ENCODE data around the gene NBPF26.
A peak's percentile ranks its signal among the peaks of the same experiment; 100 is the strongest.
"Not testable (repeated sequence)": the region's sequence is repeated elsewhere in the genome, so short reads cannot be mapped to it uniquely, and the experiment has no call there.

The NBPF26 gene

GRCh38 chr1:120826623-120827022 lies 102.9 kb downstream of the NBPF26 start:
- not testable (repeated sequence) for H3K4me2 ChIP-seq; H3K27ac ChIP-seq; H3K9me3 ChIP-seq (replicated peaks in 1 of 11); H3K4me1 ChIP-seq; H4K20me1 ChIP-seq; H3K4me3 ChIP-seq; H3K27me3 ChIP-seq; H3K9ac ChIP-seq; H3K36me3 ChIP-seq

DNA sequence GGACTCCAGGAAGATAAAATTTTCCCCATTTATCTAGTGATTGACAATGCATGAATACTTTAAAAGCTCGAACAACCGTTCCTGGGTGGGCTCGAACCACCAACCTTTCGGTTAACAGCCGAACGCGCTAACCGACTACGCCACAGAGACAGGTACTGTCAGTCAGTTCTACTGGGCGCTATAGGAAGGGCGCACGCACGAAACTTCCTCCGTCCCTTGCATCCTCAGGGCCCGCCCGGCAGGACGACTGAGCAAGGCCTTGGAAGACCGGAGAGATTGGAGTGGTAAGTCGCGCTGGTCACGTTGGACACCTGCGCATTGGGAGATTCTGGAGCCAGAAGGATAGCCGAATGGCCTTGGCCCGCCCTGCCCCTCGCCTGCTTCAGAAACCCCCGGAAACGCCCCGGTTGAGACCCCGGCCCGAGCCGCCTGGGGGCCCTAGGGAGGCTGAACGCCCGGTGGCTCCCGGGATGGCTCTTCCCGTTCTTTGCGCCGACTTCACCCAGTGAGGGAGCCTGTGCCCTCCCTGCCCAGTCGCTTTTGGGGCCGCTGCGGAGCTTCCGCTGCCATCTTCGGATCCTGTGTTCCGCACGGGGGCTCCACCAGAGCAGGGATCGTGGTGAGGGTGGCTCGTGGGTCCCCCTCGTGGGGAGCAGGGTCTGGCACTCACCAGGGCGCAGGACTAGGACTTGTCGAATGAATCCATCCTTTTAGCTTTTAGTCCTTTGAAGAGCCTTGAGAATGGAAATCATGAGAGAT lies 120.6 kb downstream of the NBPF26 start:
- H3K9ac ChIP-seq; H3K27me3 ChIP-seq; H3K4me1 ChIP-seq; H3K4me3 ChIP-seq; H3K36me3 ChIP-seq; H4K20me1 ChIP-seq; H3K9me3 ChIP-seq (replicated peaks in 1 of 11); H3K27ac ChIP-seq: not testable (repeated sequence)
- peak overlapping the region in 2 of 11 experiments; percentile 39 to 42; a peak in 2 of 22 replicates for H3K4me2 ChIP-seq

- H3K4me3 ChIP-seq; H3K4me1 ChIP-seq; H3K4me2 ChIP-seq; H3K27ac ChIP-seq; H4K20me1 ChIP-seq; H3K9ac ChIP-seq; H3K9me3 ChIP-seq (replicated peaks in 1 of 11); H3K36me3 ChIP-seq; H3K27me3 ChIP-seq: not testable (repeated sequence)
These were observed 121.2 kb downstream of the NBPF26 start for GRCh38 chr1:120844945-120845330.

DNA sequence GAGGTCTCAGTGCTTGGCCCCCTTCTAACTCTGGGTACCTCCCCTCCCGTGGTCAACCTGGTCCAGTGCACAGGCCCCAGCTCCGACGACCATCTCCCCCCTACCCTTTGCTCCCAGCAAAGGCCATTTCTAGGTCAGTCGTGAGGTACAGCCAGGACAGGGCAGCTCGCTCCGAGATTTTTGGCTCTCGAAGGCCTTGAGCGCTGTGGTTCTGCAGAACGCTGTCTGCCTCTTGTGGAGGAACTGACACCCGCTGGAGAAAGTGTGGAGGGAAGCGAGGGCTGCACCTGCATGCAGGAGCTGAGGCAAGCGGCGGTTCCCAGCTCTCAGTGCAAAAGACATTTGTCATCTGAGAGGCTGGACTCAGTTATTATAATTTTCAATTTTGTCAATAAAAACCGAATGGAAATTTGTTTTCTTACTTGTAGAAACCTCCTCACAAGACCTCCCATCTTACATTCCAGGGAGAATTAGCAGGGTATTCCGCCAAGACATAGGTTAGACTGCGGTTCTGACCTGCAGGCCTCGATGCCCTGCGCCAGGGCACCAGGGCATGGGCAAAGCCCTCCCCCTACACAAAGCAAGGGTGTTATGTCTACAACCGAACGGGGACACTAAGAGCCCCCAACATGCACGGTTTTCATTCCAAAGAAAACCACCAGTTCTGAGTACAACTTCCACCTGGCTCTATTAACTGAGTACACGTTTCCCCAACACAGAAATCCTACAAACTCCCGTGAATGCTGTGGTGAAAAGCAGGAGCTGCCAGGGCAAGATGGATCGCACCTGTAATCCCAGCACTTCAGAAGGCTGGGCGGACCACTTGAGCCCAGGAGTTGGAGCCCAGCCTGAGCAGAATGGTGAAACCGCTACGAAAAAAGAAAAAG lies 125.9 kb downstream of the NBPF26 start:
- H3K27ac ChIP-seq, result peak overlapping the region in 5 of 11 experiments; percentile 19 to 69 (median 58); a peak in 4 of 22 replicates
- not testable (repeated sequence) for H3K36me3 ChIP-seq; H3K27me3 ChIP-seq; H4K20me1 ChIP-seq; H3K4me1 ChIP-seq; H3K9me3 ChIP-seq (replicated peaks in 1 of 11)
- peak overlapping the region in 10 of 11 experiments; percentile 16 to 47 (median 31); a peak in 13 of 22 replicates for H3K4me2 ChIP-seq
- H3K9ac ChIP-seq, result peak overlapping the region in 6 of 11 experiments; percentile 17 to 67 (median 53); a peak in 5 of 22 replicates
- H3K4me3 ChIP-seq, result peak overlapping the region in 7 of 10 experiments; percentile 9 to 50 (median 34); a peak in 7 of 20 replicates

- Histone ChIP-seq H3K4me2 (peak overlapping the region in 10 of 11 experiments; percentile 16 to 47 (median 31); a peak in 13 of 22 replicates), H3K4me3 (peak overlapping the region in 8 of 10 experiments; percentile 3 to 50 (median 32); a peak in 7 of 20 replicates), H3K27ac (peak overlapping the region in 5 of 11 experiments; percentile 19 to 69 (median 58); a peak in 8 of 22 replicates)
These were observed 126.5 kb downstream of the NBPF26 start for GRCh38 chr1:120850287-120850536.

DNA sequence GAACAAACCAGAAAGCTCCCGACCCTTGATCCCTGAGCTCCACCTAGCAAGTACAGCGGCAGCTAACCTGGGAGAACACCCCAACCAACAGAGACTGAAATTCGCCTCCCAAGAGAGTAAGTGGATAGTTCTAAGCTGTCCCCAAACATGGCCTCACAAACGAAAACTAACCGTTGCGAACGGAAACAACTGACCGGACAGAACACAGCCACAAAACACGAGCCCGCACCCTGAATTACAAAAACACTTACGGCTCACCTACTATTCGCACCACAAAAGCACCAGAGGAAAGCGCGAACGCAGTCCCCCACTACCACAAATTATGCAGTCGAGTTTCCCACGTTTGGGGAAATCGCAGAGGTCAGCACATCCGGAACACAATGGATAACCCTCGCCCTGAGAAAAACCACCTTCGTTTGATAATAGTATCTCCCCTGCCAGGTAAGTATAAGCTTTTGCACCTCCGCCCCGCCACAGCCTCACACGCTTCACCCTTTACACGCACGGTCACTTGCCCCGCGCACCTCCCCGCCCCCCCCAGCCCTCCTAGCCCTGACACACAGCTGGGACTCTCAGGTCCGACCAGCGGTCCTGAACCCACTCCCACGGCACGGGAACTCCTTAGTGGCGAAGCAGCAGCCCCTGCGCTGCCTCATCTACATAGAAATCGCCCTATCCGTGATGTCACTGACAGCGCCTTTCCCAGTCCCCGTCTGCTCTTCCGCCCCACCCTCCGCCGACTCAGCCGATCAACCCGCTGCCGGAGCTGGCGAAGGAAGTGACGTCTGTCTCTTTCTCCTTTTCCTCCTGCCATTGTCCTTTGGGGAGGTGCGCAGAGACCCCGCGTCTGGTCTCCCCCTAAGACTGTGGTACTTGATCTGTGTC lies 127.0 kb downstream of the NBPF26 start:
- not testable (repeated sequence) for H3K4me1 ChIP-seq; H3K9me3 ChIP-seq (replicated peaks in 1 of 11); H4K20me1 ChIP-seq; H3K36me3 ChIP-seq; H3K27me3 ChIP-seq
- Histone ChIP-seq H3K4me3 (peak overlapping the region in 8 of 10 experiments; percentile 3 to 50 (median 32); a peak in 6 of 20 replicates), H3K27ac (peak overlapping the region in 10 of 11 experiments; percentile 43 to 69 (median 56); a peak in 18 of 22 replicates), H3K9ac (peak overlapping the region; percentile 35 to 67 (median 55); a peak in 15 of 22 replicates), H3K4me2 (peak overlapping the region in 10 of 11 experiments; percentile 16 to 47 (median 31); a peak in 11 of 22 replicates)

More at GRCh38 chr1:120850287-120850536, 126.5 kb downstream of the NBPF26 start:
- not testable (repeated sequence) for H3K36me3 ChIP-seq; H4K20me1 ChIP-seq; H3K9me3 ChIP-seq (replicated peaks in 1 of 11); H3K4me1 ChIP-seq; H3K27me3 ChIP-seq
- H3K9ac ChIP-seq, result peak overlapping the region in 6 of 11 experiments; percentile 17 to 67 (median 53); a peak in 7 of 22 replicates

- H4K20me1 ChIP-seq; H3K4me3 ChIP-seq; H3K27me3 ChIP-seq; H3K36me3 ChIP-seq; H3K4me1 ChIP-seq; H3K9me3 ChIP-seq (replicated peaks in 1 of 11); H3K9ac ChIP-seq; H3K27ac ChIP-seq; H3K4me2 ChIP-seq: not testable (repeated sequence)
These were observed 134.4 kb downstream of the NBPF26 start for GRCh38 chr1:120858144-120858543.

DNA sequence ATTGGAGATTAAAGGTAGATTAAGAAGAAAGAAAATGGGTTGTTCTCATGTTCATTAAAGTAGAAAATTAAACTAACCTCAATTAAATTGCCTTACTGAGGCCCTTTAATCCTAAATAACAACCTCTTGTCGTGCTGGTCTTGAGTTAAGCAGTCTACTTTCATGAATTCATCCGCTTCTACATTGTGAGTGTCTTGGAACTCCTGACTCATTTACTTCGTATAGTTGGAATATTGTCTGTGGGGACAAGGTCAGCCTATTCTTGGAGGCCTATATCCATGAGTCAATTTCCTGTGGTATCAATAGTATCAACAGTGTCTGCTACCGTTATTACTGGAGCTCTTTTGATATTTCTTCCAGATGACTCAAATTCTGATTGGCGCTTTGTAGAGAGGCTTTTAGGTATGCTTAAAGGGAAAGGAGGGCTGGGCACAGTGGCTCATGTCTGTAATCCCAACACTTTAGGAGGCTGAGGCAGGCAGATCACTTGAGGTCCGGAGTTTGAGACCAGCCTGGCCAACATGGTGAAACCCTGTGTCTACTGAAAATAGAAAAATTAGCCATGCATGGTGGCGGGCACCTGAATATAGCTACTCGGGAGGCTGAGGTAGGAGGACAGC lies 136.0 kb downstream of the NBPF26 start:
- H3K9me3 ChIP-seq (replicated peaks in 1 of 11); H3K27me3 ChIP-seq; H3K36me3 ChIP-seq; H3K4me1 ChIP-seq; H3K4me2 ChIP-seq; H3K9ac ChIP-seq; H3K27ac ChIP-seq; H4K20me1 ChIP-seq; H3K4me3 ChIP-seq: not testable (repeated sequence)

GRCh38 chr1:120878206-120878605 lies 154.5 kb downstream of the NBPF26 start:
- H3K36me3 ChIP-seq; H3K9ac ChIP-seq; H3K4me1 ChIP-seq; H3K4me3 ChIP-seq; H3K27ac ChIP-seq; H4K20me1 ChIP-seq; H3K9me3 ChIP-seq (replicated peaks in 1 of 11); H3K4me2 ChIP-seq; H3K27me3 ChIP-seq: not testable (repeated sequence)

DNA sequence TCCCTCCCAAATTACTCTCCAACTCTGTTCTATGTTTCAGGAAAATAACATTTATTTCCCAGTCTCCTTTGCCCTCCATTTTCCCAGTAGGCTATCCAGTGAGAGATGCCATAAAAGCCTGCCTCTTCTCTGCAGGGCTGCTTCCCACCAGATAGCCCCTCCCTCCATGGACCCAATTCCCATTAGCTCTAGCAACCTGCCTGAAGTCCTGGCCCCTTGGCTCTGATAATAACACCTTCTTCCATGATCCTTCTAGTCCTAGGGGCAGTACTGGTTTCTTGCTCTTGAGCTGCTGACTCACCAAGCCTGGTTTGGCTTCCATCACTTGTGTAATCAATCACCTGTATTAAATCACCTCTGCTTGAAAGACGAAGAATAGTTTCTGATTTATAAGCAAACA lies 156.3 kb downstream of the NBPF26 start:
- not testable (repeated sequence) for H3K4me3 ChIP-seq; H3K4me2 ChIP-seq; H3K9me3 ChIP-seq (replicated peaks in 1 of 11); H3K9ac ChIP-seq; H3K36me3 ChIP-seq; H4K20me1 ChIP-seq; H3K4me1 ChIP-seq; H3K27me3 ChIP-seq; H3K27ac ChIP-seq

DNA sequence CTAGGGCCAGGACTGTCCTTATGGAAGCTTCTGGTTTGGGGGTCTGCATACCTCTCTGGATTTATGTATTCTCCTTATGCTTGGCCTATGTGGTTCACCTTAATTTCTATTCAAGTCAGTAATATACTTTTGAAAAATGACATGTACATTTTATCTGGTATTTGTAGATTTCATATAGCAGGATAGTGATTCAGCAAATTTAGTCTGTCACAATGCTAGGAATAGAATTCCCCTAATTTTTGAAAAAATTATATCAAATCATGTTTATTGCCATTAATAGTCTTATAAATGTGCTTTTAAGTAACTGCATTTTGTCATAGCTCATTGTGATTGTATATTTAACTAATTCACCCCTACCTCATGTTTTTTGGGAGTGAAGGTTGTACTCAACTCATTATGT lies 158.2 kb downstream of the NBPF26 start:
- not testable (repeated sequence) for H3K9ac ChIP-seq; H3K27me3 ChIP-seq; H3K4me1 ChIP-seq; H3K9me3 ChIP-seq (replicated peaks in 1 of 11); H3K36me3 ChIP-seq; H3K4me3 ChIP-seq; H3K4me2 ChIP-seq; H4K20me1 ChIP-seq; H3K27ac ChIP-seq

All from BLaER1 treated with 17β-estradiol and CSF1 and Interleukin-3, amounts not matched to agents 10 nM and 100 nM (cell line).